HG03442 (cell line): Measurements from ENCODE around the gene ITFG1.
"Not testable (repeated sequence)": the region's sequence is repeated elsewhere in the genome, so short reads cannot be mapped to it uniquely, and the experiment has no call there.

Experiments
- ATAC-seq: cut with Tn5 transposase; IDR thresholded peaks from one replicate; pipeline ENCODE4 v1.9.1; 2021; ENCODE audit warnings: mild to moderate bottlenecking, moderate library complexity; ENCODE audit not compliant: unreplicated experiment

ITFG1 gene

GRCh38 chr16:47475786-47476185 lies 14.9 kb upstream of the ITFG1 start:
- ATAC-seq: no peak

GRCh38 chr16:47473792-47474191 lies 12.9 kb upstream of the ITFG1 start:
- no peak for ATAC-seq

GRCh38 chr16:47473004-47473403 lies 12.1 kb upstream of the ITFG1 start:
- ATAC-seq: not testable (repeated sequence)

- ATAC-seq: no peak
These were observed 9.9 kb upstream of the ITFG1 start for GRCh38 chr16:47470810-47471209.

GRCh38 chr16:47470211-47470610 lies 9.3 kb upstream of the ITFG1 start:
- no peak for ATAC-seq

GRCh38 chr16:47469227-47469626 lies 8.4 kb upstream of the ITFG1 start:
- ATAC-seq: no peak

GRCh38 chr16:47468070-47468689 lies 7.3 kb upstream of the ITFG1 start:
- ATAC-seq: not testable (repeated sequence)

- no peak for ATAC-seq
These were observed 6.6 kb upstream of the ITFG1 start for GRCh38 chr16:47467501-47467900.

GRCh38 chr16:47465919-47466630 lies 5.2 kb upstream of the ITFG1 start:
- no peak for ATAC-seq

GRCh38 chr16:47463771-47464624 lies 3.1 kb upstream of the ITFG1 start:
- ATAC-seq: no peak

GRCh38 chr16:47461598-47462266 lies 869 bp upstream of the ITFG1 start:
- no peak for ATAC-seq

GRCh38 chr16:47460359-47460710 lies 528 bp downstream of the ITFG1 start:
- ATAC-seq: no peak

GRCh38 chr16:47459603-47460002 lies 1.3 kb downstream of the ITFG1 start:
- no peak for ATAC-seq

- no peak for ATAC-seq
These were observed 2.5 kb downstream of the ITFG1 start for GRCh38 chr16:47458331-47458730.

GRCh38 chr16:47449788-47450187 lies 11.1 kb downstream of the ITFG1 start:
- ATAC-seq: no peak

GRCh38 chr16:47448830-47449575 lies 11.9 kb downstream of the ITFG1 start:
- no peak for ATAC-seq

GRCh38 chr16:47446431-47446830 lies 14.4 kb downstream of the ITFG1 start:
- no peak for ATAC-seq

GRCh38 chr16:47442884-47443283 lies 18.0 kb downstream of the ITFG1 start:
- not testable (repeated sequence) for ATAC-seq

- not testable (repeated sequence) for ATAC-seq
These were observed 20.8 kb downstream of the ITFG1 start for GRCh38 chr16:47440066-47440465.

- not testable (repeated sequence) for ATAC-seq
These were observed 26.6 kb downstream of the ITFG1 start for GRCh38 chr16:47434274-47434673.

- ATAC-seq: no peak
These were observed 28.9 kb downstream of the ITFG1 start for GRCh38 chr16:47431960-47432359.
